IPS-18c (cell line): Measurements from ENCODE around the gene GPC3.
"Not testable (repeated sequence)": the region's sequence is repeated elsewhere in the genome, so short reads cannot be mapped to it uniquely, and the experiment has no call there.

Experiments used
- H3K4me3 ChIP-seq: 2 replicates; pipeline ENCODE4 v1.7.0; 2013; ENCODE audit warnings: low read depth, mild to moderate bottlenecking, low read length, moderate library complexity; ENCODE audit not compliant: insufficient read depth
- H3K9me3 ChIP-seq: one replicate; pipeline ENCODE4 v1.6.1; 2013; ENCODE audit warnings: mild to moderate bottlenecking, low read length, moderate library complexity; ENCODE audit not compliant: control insufficient read depth, insufficient read depth

The GPC3 gene

GRCh38 chrX:133922390-133922771, 63.0 kb downstream of the GPC3 start:
- Histone ChIP-seq H3K9me3 (no peaks in the 10 kb centered on the region), H3K4me3 (no peak overlapping the region)

GRCh38 chrX:133921764-133922389, 63.5 kb downstream of the GPC3 start:
- Histone ChIP-seq H3K4me3 (no peak overlapping the region), H3K9me3 (peaks cover 3% of the 10 kb centered on the region)

GRCh38 chrX:133921086-133921485, 64.3 kb downstream of the GPC3 start:
- Histone ChIP-seq H3K4me3 (no peak overlapping the region), H3K9me3 (peaks cover 3% of the 10 kb centered on the region)

- no peak overlapping the region for H3K4me3 ChIP-seq
- H3K9me3 ChIP-seq = peaks cover 5% of the 10 kb centered on the region
Measured at GRCh38 chrX:133918361-133918771, 67.0 kb downstream of the GPC3 start.

GRCh38 chrX:133916984-133917722, 68.2 kb downstream of the GPC3 start:
- Histone ChIP-seq H3K9me3 (peaks cover 5% of the 10 kb centered on the region), H3K4me3 (no peak overlapping the region)

- Histone ChIP-seq H3K9me3 (peaks cover 5% of the 10 kb centered on the region), H3K4me3 (no peak overlapping the region)
Measured at GRCh38 chrX:133913658-133914388, 71.6 kb downstream of the GPC3 start.

- Histone ChIP-seq H3K9me3 (peaks cover 5% of the 10 kb centered on the region), H3K4me3 (no peak overlapping the region)
Measured at GRCh38 chrX:133913009-133913408, 72.4 kb downstream of the GPC3 start.

GRCh38 chrX:133911825-133912495, 73.4 kb downstream of the GPC3 start:
- Histone ChIP-seq H3K4me3 (no peak overlapping the region), H3K9me3 (peaks cover 2% of the 10 kb centered on the region)

GRCh38 chrX:133910539-133910938, 74.9 kb downstream of the GPC3 start:
- no peak overlapping the region for H3K4me3 ChIP-seq
- H3K9me3 ChIP-seq = no peaks in the 10 kb centered on the region

- Histone ChIP-seq H3K9me3 (no peaks in the 10 kb centered on the region), H3K4me3 (no peak overlapping the region)
Measured at GRCh38 chrX:133909888-133910287, 75.5 kb downstream of the GPC3 start.

GRCh38 chrX:133908223-133908955, 77.0 kb downstream of the GPC3 start:
- no peak overlapping the region for H3K4me3 ChIP-seq
- H3K9me3 ChIP-seq = no peaks in the 10 kb centered on the region

GRCh38 chrX:133907606-133908005, 77.8 kb downstream of the GPC3 start:
- Histone ChIP-seq H3K9me3 (no peaks in the 10 kb centered on the region), H3K4me3 (no peak overlapping the region)

GRCh38 chrX:133905305-133905704, 80.1 kb downstream of the GPC3 start:
- Histone ChIP-seq H3K4me3 (no peak overlapping the region), H3K9me3 (peaks cover 3% of the 10 kb centered on the region)

- Histone ChIP-seq H3K4me3 (no peak overlapping the region), H3K9me3 (peaks cover 6% of the 10 kb centered on the region)
Measured at GRCh38 chrX:133897593-133898163, 87.7 kb downstream of the GPC3 start.

- no peaks in the 10 kb centered on the region for H3K9me3 ChIP-seq
- no peak overlapping the region for H3K4me3 ChIP-seq
Measured at GRCh38 chrX:133892337-133892736, 93.1 kb downstream of the GPC3 start.

GRCh38 chrX:133888984-133889383, 96.4 kb downstream of the GPC3 start:
- no peaks in the 10 kb centered on the region for H3K9me3 ChIP-seq
- no peak overlapping the region for H3K4me3 ChIP-seq

GRCh38 chrX:133888084-133888483, 97.3 kb downstream of the GPC3 start:
- not testable (repeated sequence) for H3K4me3 ChIP-seq, H3K9me3 ChIP-seq
